GM03348 (cell line): ENCODE measurements around the gene MCFD2.

Experiments
- DNase-seq: peaks from one replicate; pipeline ENCODE4 v3.0.0; 2012; ENCODE audit warnings: low spot score

MCFD2 gene

DNA sequence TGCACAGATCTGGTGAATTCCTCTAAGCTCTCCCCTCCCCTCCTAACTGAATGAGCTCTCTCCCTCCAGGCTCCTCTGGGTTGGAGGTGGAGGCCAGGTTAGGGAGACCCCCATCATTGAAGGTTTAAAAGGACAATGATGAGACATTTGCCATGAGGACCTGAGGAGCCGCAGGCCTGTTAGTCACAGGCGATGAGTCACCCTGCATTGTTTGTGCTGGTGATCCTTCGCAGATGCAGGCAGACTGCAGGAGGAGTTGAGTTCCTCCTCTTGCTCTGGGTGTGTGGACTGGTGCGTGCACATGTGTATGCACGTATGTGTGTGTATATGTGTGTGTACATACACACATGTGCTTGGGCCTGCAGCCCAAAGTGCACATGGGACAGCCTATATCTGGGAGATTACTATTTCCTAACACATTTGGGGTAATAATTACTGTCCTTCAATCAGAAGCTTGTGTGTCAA is 42.0 kb downstream of the MCFD2 start:
- DNase-seq: peak; percentile 89

GRCh38 chr2:46872902-46873603 is 42.6 kb downstream of the MCFD2 start:
- peak; percentile 69 for DNase-seq

DNA sequence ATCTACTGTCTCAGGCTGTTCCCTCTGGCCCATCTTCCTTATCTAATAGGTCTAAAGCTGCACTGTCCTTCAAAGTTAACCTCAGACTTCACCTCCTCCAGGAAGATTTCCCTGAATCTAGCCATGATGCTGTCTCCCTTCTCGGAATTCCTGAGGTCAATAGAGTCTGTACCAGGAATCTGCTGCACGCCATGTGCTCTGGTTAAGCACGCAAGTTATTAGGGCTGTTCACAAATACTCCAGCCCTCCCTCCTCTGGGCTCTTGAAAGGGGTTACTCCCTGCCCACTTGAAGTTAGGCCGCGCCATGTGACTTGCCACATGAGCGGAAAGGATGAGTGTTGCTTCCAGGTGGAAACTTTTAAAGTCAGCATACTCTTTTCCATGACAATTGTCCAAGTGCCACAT is 43.6 kb downstream of the MCFD2 start:
- DNase-seq: no peak

GRCh38 chr2:46870051-46870839 is 45.4 kb downstream of the MCFD2 start:
- DNase-seq: no peak

- no peak for DNase-seq
Measured at GRCh38 chr2:46869621-46870020, 46.0 kb downstream of the MCFD2 start.

GRCh38 chr2:46866770-46867246 is 48.8 kb downstream of the MCFD2 start:
- no peak for DNase-seq

DNA sequence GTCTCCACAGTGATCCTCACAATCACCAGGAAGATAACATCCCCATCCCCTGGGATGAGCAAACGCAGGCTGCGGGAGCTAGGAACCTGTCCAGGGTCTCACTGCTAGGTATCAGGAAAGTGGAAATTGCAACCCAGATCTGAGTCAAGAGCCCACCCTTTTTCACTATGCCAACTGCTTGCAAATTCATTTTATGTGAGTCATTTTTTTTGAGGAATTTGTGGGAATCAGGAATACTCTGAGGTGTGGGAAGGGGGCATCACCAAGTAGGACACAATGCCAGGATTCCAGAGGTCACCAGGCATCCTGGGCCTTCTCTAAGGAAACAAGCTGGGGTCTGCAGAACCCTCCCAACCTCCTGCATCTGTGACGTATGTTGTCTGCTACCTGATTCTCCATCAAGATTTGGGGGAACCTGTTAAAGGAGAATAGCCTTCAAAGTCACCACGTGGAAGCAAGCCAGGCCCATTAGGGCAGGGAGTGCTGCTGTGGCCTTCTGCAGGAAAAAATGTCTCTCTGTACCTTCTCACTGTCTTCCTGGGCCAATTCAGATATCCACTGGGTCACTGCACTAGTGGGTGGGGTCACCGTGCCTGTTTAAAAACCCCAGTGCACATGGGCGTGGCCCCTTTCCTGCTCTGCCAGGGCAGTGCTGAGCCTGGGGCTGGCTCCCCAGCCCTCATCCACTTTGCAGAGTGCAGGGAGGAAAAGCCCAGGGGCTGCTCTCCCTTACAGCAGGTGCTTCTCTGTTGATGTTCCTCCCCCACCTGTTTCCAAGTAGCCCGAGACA is 50.2 kb downstream of the MCFD2 start:
- no peak for DNase-seq

DNA sequence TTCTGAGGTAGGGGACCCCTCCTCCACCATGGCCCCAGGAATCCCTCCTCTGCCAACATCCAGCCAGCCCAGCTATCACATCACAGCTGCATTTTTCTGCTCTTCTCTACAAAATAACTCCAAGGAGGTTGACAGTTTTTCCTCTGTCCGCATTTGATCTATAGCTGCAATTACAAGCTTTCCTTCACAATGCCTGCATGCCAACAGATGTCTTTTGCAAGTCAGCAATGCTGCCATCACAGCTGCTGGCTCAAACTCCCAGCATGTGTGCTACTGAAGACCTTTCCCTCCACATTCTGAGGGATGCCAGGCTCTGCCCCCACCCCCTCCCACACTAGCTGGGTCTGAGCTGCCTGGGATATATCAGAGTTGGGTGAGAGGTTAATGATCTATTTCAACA is 51.7 kb downstream of the MCFD2 start:
- no peak for DNase-seq

DNA sequence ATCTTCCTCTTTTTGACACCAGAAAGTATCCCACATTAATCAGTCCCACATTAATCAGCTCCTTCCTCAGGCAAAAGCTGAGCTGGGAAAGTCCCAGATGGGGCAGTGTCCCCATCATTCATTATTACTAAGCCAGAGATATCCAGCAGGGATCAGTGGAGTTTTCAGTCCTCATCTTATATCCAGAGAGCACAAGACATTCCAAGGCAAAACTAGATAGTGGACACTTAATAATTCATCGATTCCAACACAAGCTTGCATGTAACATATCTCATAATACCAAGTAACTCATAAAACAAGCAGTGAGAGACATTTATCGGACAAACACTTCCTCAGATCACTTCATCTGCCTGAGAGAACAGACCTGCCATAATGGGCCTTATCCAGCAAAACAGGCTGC is 53.1 kb downstream of the MCFD2 start:
- no peak for DNase-seq

DNA sequence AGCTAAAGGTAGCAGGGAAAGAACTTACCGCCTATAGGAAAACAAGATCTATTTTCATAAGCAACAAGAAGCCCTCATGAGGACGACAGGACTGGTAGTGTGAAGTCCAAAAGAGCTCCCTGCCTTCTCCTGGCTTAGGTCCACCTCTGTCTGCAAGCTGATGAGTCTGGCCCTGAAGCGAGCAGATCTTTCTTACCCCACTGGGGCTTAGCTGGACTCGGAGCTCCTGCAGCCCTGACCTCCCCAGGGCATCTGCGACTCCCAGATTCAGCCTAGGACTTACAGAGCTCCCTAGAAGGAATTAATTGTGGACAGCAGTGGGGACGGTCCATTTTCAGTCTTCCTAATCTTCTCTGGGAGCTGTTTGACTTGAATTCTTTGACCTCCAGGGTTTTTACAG is 53.7 kb downstream of the MCFD2 start:
- peak; percentile 29 for DNase-seq

GRCh38 chr2:46859482-46859881 is 56.1 kb downstream of the MCFD2 start:
- no peak for DNase-seq

GRCh38 chr2:46858702-46859090 is 56.9 kb downstream of the MCFD2 start:
- peak; percentile 85 for DNase-seq

DNA sequence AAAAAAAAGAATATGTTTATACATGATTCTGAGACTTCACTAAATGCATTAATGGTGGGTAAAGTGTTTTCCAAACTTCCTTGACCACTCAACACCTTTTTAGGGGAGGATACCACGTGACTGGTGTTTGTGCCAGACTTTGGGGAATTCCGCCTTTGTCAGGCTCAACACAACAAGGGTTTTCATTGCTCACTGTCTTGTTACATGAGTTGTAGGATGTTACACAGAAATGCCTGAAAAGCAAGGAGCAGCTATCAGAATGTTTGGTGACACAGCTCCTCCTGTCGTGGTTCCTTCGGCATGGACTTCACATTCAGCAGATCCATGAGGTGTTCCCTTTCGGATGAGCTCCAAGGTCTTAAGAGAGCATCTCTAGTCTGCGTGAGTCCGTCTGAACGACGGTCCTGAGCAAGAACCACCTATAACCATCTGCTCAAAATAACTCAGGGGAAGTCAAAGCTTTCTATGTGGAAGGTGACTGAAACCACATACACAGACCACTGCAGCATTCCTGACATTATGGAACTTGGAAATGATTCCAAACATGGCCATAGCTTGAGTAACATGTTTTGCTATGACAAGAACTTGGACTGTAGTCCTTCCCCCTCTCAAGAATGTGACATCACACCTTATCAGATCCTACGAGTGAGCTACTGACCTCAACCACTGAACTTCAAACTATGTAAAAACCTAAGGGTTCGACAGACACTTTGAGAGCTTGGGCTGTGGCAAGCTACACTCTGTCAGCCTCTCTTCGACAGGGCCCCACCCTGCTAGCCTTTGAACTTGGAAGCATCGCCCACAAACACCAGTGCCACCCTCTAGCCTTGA is 57.5 kb downstream of the MCFD2 start:
- DNase-seq: peak; percentile 75

- DNase-seq: no peak
Measured at GRCh38 chr2:46856336-46856735, 59.3 kb downstream of the MCFD2 start.

- no peak for DNase-seq
Measured at GRCh38 chr2:46855805-46856204, 59.8 kb downstream of the MCFD2 start.

DNA sequence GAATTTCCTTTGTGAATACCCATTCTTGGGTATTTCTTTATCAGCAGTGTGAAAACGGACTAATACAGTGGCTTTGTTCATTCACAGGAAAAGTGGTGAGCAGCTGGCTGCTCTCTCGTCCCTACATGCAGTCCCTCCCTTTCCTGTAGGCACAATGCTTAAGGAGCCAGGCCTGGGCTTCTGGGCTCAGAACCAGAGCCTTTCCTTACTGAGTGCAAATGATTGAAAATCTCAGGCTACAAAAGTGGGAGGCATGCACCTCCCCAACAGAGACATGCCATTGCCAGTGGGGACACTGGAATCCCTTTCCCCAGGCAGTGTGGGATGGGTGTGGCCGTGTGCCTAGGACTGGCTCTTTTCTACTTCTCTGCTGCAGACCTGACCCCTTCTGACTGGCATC is 61.3 kb downstream of the MCFD2 start:
- no peak for DNase-seq

DNA sequence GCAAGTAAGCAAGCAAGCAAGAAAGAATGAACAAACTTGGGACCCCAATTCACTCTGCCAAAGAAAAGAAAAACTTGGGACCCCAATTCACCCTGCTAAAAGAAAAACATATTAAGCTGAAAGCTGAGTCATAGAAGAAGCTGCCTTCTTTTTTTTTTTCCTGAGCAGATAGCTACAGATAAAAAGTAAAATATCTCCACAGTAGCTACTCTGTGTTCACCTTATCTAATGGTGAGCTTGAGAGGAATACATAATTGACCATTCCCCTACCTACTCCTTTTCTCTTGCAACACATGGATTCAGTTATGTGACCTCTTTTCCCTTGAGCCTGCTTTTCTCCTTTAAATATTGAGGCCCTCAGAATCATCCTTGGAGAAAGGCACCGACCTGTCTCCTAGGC is 63.0 kb downstream of the MCFD2 start:
- DNase-seq: no peak

DNA sequence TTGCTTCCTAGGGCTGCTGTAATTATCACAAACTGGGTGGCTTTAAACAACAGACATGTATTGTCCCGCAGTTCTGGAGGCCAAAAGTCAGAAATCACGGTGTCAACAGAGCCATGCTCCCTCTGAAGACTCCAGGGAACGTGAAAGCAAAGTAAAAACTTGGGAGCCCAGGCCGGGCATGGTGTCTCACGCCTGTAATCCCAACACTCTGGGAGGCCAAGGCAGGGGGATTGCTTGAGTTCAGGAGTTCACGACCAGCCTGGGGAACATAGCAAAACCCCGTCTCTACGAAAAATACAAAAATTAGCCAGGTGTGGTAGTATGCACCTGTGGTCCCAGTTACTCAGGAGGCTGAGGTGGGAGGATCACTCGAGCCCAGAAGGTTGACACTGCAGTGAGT is 63.5 kb downstream of the MCFD2 start:
- DNase-seq: no peak
